ENCODE measurements around the gene RNF212B.

- TF ChIP-seq EP300 (IDR thresholded peaks at IDR 0.05) (no peak), CTCF (IDR thresholded peaks at IDR 0.05) (no peak), POLR2A (IDR thresholded peaks at IDR 0.05) (peak; percentile 62)
Observed at GRCh38 chr14:23306412-23307145, 68.8 kb downstream of the RNF212B start, which contains the start of gene BCL2L2.
